Keratinocyte (primary cell): ENCODE measurements around the gene NF2. TPM values are rescaled to one million over a fixed set of nuclear protein-coding genes. Genes with fewer than 3 reads are reported as not detected.
A peak's percentile ranks its signal among the peaks of the same experiment; 100 is the strongest.

Experiments used
- DNase-seq: peaks from one replicate; pipeline ENCODE4 v3.0.0-alpha.2; 2011; ENCODE audit warnings: low read depth, missing footprints, low spot score
- FAIRE-seq: peaks from 2 replicates; lab custom pipeline; 2011; peaks lifted over from hg19 to GRCh38; lab: Jason Lieb, UNC
- H2AFZ ChIP-seq: 2 replicates; pipeline ENCODE4 v1.6.0; 2012; ENCODE audit warnings: low read length, control low read depth, inconsistent platforms; ENCODE audit not compliant: control insufficient read depth
- H3K27ac ChIP-seq: 2 replicates; pipeline ENCODE4 v1.5.1; 2011; ENCODE audit warnings: low read length; ENCODE audit not compliant: control insufficient read depth, insufficient read depth
- H3K27me3 ChIP-seq: 3 replicates; pipeline ENCODE4 v1.6.0; 2011; ENCODE audit warnings: low read length; ENCODE audit not compliant: control insufficient read depth, insufficient read depth; ENCODE audit errors: extremely low read depth
- H3K36me3 ChIP-seq, 2 experiments: 2 replicates in 1 of 2; 3 replicates in 1 of 2; pipeline ENCODE4 v1.5.1; 2011; ENCODE audit warnings: low read length in 2 of 2, mild to moderate bottlenecking in 1 of 2; ENCODE audit not compliant: control insufficient read depth in 2 of 2, insufficient read depth in 2 of 2; ENCODE audit errors: extremely low read depth in 1 of 2
- H3K4me1 ChIP-seq: 3 replicates; pipeline ENCODE4 v1.5.1; 2011; ENCODE audit warnings: low read length; ENCODE audit not compliant: control insufficient read depth, insufficient read depth; ENCODE audit errors: extremely low read depth
- H3K4me2 ChIP-seq: 3 replicates; pipeline ENCODE4 v1.6.0; 2011; ENCODE audit warnings: low read depth, low read length; ENCODE audit not compliant: control insufficient read depth, insufficient read depth; ENCODE audit errors: extremely low read depth
- H3K4me3 ChIP-seq, 3 experiments: fragments of 200-600 bp in 1 of 3; sonication (generic) in 1 of 3; 2 replicates in 2 of 3; 3 replicates in 1 of 3; pipeline ENCODE4 v1.5.1; 2011 to 2016; ENCODE audit warnings: low read length in 3 of 3, mild to moderate bottlenecking in 3 of 3, control low read depth in 2 of 3, inconsistent platforms in 1 of 3, low read depth in 1 of 3, mixed read lengths in 1 of 3, mixed run types in 1 of 3, moderate library complexity in 1 of 3; ENCODE audit not compliant: control insufficient read depth in 2 of 3, insufficient read depth in 2 of 3; ENCODE audit errors: extremely low read depth in 1 of 3
- H3K79me2 ChIP-seq: 2 replicates; pipeline ENCODE4 v1.6.0; 2012; ENCODE audit warnings: low read length; ENCODE audit not compliant: control insufficient read depth, insufficient read depth
- H3K9ac ChIP-seq: 3 replicates; pipeline ENCODE4 v1.6.0; 2011; ENCODE audit warnings: low read length; ENCODE audit not compliant: control insufficient read depth, insufficient read depth; ENCODE audit errors: extremely low read depth
- H3K9me1 ChIP-seq: 3 replicates; pipeline ENCODE4 v1.6.0; 2011; ENCODE audit warnings: low read length; ENCODE audit not compliant: control insufficient read depth, insufficient read depth; ENCODE audit errors: extremely low read depth
- H3K9me3 ChIP-seq: 2 replicates; pipeline ENCODE4 v1.5.1; 2012; ENCODE audit warnings: low read depth, low read length; ENCODE audit not compliant: control insufficient read depth
- H4K20me1 ChIP-seq: 3 replicates; pipeline ENCODE4 v1.6.0; 2011; ENCODE audit warnings: low read length; ENCODE audit not compliant: control insufficient read depth, insufficient read depth; ENCODE audit errors: extremely low read depth
- CTCF ChIP-seq, 3 experiments: IDR thresholded peaks in 1 of 3; conservative IDR thresholded peaks in 1 of 3; optimal IDR thresholded peaks in 1 of 3; 2 replicates in 2 of 3; 3 replicates in 1 of 3; pipeline versions ENCODE3 to v1.5.1; 2011; ENCODE audit warnings: low read length in 3 of 3, mild to moderate bottlenecking in 3 of 3, moderate library complexity in 2 of 3, control low read depth in 1 of 3, inconsistent platforms in 1 of 3; ENCODE audit not compliant: insufficient read depth in 2 of 3; ENCODE audit errors: extremely low read depth in 1 of 3
- EZH2 ChIP-seq: IDR thresholded peaks from one replicate; pipeline ENCODE4 v1.6.1; 2012; ENCODE audit warnings: inconsistent platforms, mild to moderate bottlenecking, low read length, moderate library complexity
- dilution Hi-C: fragments of 300-500 bp; cut with MboI; formaldehyde crosslinking; loops from one replicate; pipeline ENCODE4 v1.7.0; 2020; ENCODE audit warnings: low sequenced_read_pairs; ENCODE audit not compliant: extremely low pct_ligation_motif_present
- polyA plus RNA-seq, 5 experiments: library from polyadenylated mRNA; depleted of rRNA in 3 of 5; stranded (reverse) in 3 of 5; stranded (forward) in 1 of 5; unstranded in 1 of 5; fragments of >200 nt; gene quantifications; 1 replicate in 1 of 5; 2 replicates in 3 of 5; 3 replicates in 1 of 5; pipeline versions ENCODE4 v1.2.1 to v1.2.3, GENCODE V29; 2011 to 2012; ENCODE audit warnings: missing spikeins in 2 of 5, low read depth in 1 of 5, low replicate concordance in 1 of 5

Gene NF2
- polyA plus RNA-seq, 1 donor (not counting 4 experiments of a cell fraction or from before 2014, with no cell fraction given): 50.2 TPM

GRCh38 chr22:29615705-29616327, 12.4 kb downstream of the NF2 start:
- Histone ChIP-seq H3K79me2 (peaks cover 99% of the 10 kb centered on the region), H3K4me3 (no peak overlapping the region), H3K9ac (no peak overlapping the region), H3K9me1 (no peaks in the 10 kb centered on the region), H2AFZ (no peak overlapping the region), H3K4me1 (peaks cover 55% of the 10 kb centered on the region), H3K27me3 (no peaks in the 10 kb centered on the region), H4K20me1 (no peaks in the 10 kb centered on the region), H3K9me3 (no peaks in the 10 kb centered on the region), H3K4me2 (peak overlapping the region; percentile 16), H3K27ac (peak overlapping the region; percentile 26), H3K36me3 (peaks cover 0 to 2% of the 10 kb centered on the region in 2 experiments)
- FAIRE-seq: no peak
- dilution Hi-C loops: no loop called here
- TF ChIP-seq CTCF (optimal IDR thresholded peaks at IDR 0.05 in 1 of 3, IDR thresholded peaks at IDR 0.05 in 1 of 3, conservative IDR thresholded peaks at IDR 0.05 in 1 of 3; ENCODE audit: extremely low read depth in 1 of 3, insufficient read depth in 2 of 3, low read length in 3 of 3) (no peak), EZH2 (no peak)
- DNase-seq: no peak

GRCh38 chr22:29617922-29618629, 14.6 kb downstream of the NF2 start:
- Histone ChIP-seq H3K4me1 (peaks cover 75% of the 10 kb centered on the region), H2AFZ (no peak overlapping the region), H3K9me1 (no peaks in the 10 kb centered on the region), H3K27ac (peak overlapping the region; percentile 65), H3K9me3 (no peaks in the 10 kb centered on the region), H3K27me3 (no peaks in the 10 kb centered on the region), H3K4me3 (peak overlapping the region in 1 of 3 experiments; percentile 8), H3K36me3 (no peaks in the 10 kb centered on the region), H3K9ac (no peak overlapping the region), H4K20me1 (no peaks in the 10 kb centered on the region), H3K79me2 (peaks cover 77% of the 10 kb centered on the region), H3K4me2 (peak overlapping the region; percentile 63)
- TF ChIP-seq EZH2 (no peak), CTCF (optimal IDR thresholded peaks at IDR 0.05 in 1 of 3, IDR thresholded peaks at IDR 0.05 in 1 of 3, conservative IDR thresholded peaks at IDR 0.05 in 1 of 3; ENCODE audit: extremely low read depth in 1 of 3, insufficient read depth in 2 of 3, low read length in 3 of 3) (no peak)
- DNase-seq (no peak), FAIRE-seq (peak; percentile 63)
- dilution Hi-C loops: no loop called here
